B cell (primary cell): Measurements from ENCODE around the gene RNF157. TPM values are rescaled to one million over a fixed set of nuclear protein-coding genes. Genes with fewer than 3 reads are reported as not detected.

Source experiments
- ATAC-seq: fragments of 200-7000 bp; cut with Tn5 transposase; one replicate; pipeline ENCODE4 v1.10.0; 2021; ENCODE audit warnings: low read depth, mild to moderate bottlenecking, moderate number of reproducible peaks, moderate library complexity
- CTCF ChIA-PET: fragments of 350-600 bp; sonication (Branson Sonifier 250); formaldehyde crosslinking; loops from one replicate; lab custom pipeline; 2021; ENCODE audit warnings: antibody characterized with exemption, inconsistent platforms; lab: Charles Lee
- POLR2A ChIA-PET: fragments of 350-600 bp; sonication (Branson Sonifier 250); formaldehyde crosslinking; loops from one replicate; lab custom pipeline; 2021; ENCODE audit warnings: antibody characterized with exemption; lab: Charles Lee
- DNase-seq: peaks from one replicate; pipeline ENCODE4 v3.0.0; 2013
- H2AFZ ChIP-seq: 2 replicates; pipeline ENCODE4 v1.6.1; 2012; ENCODE audit warnings: mild to moderate bottlenecking, low read depth, low read length; ENCODE audit not compliant: insufficient read depth, poor library complexity, severe bottlenecking
- H3K27ac ChIP-seq, 2 donors: 1 replicate in 1 of 2; 2 replicates in 1 of 2; pipeline ENCODE4 v1.5.1; 2012 to 2013; ENCODE audit warnings: low read length in 2 of 2, mild to moderate bottlenecking in 2 of 2, moderate library complexity in 1 of 2
- H3K27me3 ChIP-seq, 4 experiments: fragments of 200-600 bp in 1 of 4; sonication (generic) in 1 of 4; replicated peaks in 1 of 4; 1 replicate in 2 of 4; 2 replicates in 2 of 4; pipeline versions ENCODE4 v1.6.1 to v1.7.0; 2013 to 2016; ENCODE audit warnings: low read length in 3 of 4, mild to moderate bottlenecking in 2 of 4, mixed read lengths in 1 of 4, moderate library complexity in 1 of 4; ENCODE audit not compliant: insufficient read depth in 4 of 4, control insufficient read depth in 3 of 4; ENCODE audit errors: control extremely low read depth in 1 of 4
- H3K36me3 ChIP-seq, 2 experiments: replicated peaks in 1 of 2; 1 replicate in 1 of 2; 2 replicates in 1 of 2; pipeline versions ENCODE4 v1.6.1 to v1.7.1; 2013; ENCODE audit warnings: low read length in 1 of 2; ENCODE audit not compliant: insufficient read depth in 2 of 2, control insufficient read depth in 1 of 2; ENCODE audit errors: control extremely low read depth in 1 of 2, extremely low read depth in 1 of 2
- H3K4me1 ChIP-seq, 2 donors: fragments of 200-600 bp in 1 of 2; sonication (generic) in 1 of 2; 1 replicate in 1 of 2; 2 replicates in 1 of 2; pipeline versions ENCODE4 v1.5.1 to v1.6.1; 2013 to 2017; ENCODE audit warnings: low read length in 2 of 2; ENCODE audit not compliant: control insufficient read depth in 2 of 2, insufficient read depth in 2 of 2
- H3K4me2 ChIP-seq: replicated peaks from 2 replicates; pipeline ENCODE3; 2012; ENCODE audit warnings: mild to moderate bottlenecking, low read depth, low read length; ENCODE audit not compliant: poor library complexity, severe bottlenecking
- H3K4me3 ChIP-seq, 5 experiments: fragments of 200-600 bp in 1 of 5; sonication (generic) in 1 of 5; 1 replicate in 3 of 5; 2 replicates in 2 of 5; pipeline versions ENCODE4 v1.5.1 to v1.7.0; 2011 to 2016; ENCODE audit warnings: low read length in 4 of 5, mild to moderate bottlenecking in 4 of 5, low read depth in 2 of 5, control low read depth in 1 of 5, moderate library complexity in 1 of 5; ENCODE audit not compliant: insufficient read depth in 1 of 5; ENCODE audit errors: control extremely low read depth in 1 of 5, extremely low read depth in 1 of 5
- H3K79me2 ChIP-seq: fragments of 200-600 bp; sonication (generic); one replicate; pipeline ENCODE4 v1.6.0; 2016; ENCODE audit warnings: low read length; ENCODE audit not compliant: control insufficient read depth, insufficient read depth
- H3K9ac ChIP-seq: fragments of 200-600 bp; sonication (generic); 2 replicates; pipeline ENCODE4 v1.6.1; 2017; ENCODE audit warnings: mild to moderate bottlenecking, low read length, moderate library complexity
- H3K9me3 ChIP-seq, 3 donors: one replicate each; pipeline versions ENCODE4 v1.6.1 to v1.7.1; 2013; ENCODE audit warnings: low read length in 2 of 3; ENCODE audit not compliant: control insufficient read depth in 2 of 3, insufficient read depth in 1 of 3; ENCODE audit errors: control extremely low read depth in 1 of 3
- H4K20me1 ChIP-seq: 2 replicates; pipeline ENCODE4 v1.6.0; 2012; ENCODE audit warnings: mild to moderate bottlenecking, low read length; ENCODE audit not compliant: insufficient read depth, control insufficient read depth, poor library complexity, severe bottlenecking
- H3K27ac Mint-ChIP-seq: one replicate; pipeline ENCODE4 v1.8.0; 2021; ENCODE audit warnings: mixed read lengths
- H3K27me3 Mint-ChIP-seq: one replicate; pipeline ENCODE4 v1.8.0; 2021; ENCODE audit warnings: mixed read lengths
- H3K4me1 Mint-ChIP-seq: one replicate; pipeline ENCODE4 v1.8.0; 2021; ENCODE audit warnings: mixed read lengths
- H3K4me3 Mint-ChIP-seq: one replicate; pipeline ENCODE4 v1.8.0; 2021; ENCODE audit warnings: mixed read lengths
- H3K9me3 Mint-ChIP-seq: one replicate; pipeline ENCODE4 v1.8.0; 2022; ENCODE audit warnings: mixed read lengths; ENCODE audit not compliant: insufficient read depth
- CTCF ChIP-seq: fragments of 200-600 bp; IDR thresholded peaks from one replicate; pipeline ENCODE4 v1.8.0; 2022; ENCODE audit warnings: antibody characterized with exemption, mild to moderate bottlenecking
- EZH2 ChIP-seq: IDR thresholded peaks from 2 replicates; pipeline ENCODE4 v1.6.1; 2012; ENCODE audit warnings: borderline replicate concordance, low read depth, mild to moderate bottlenecking, moderate library complexity, low read length; ENCODE audit not compliant: insufficient read depth, poor library complexity, severe bottlenecking
- WGBS: methylation state at CpG from one replicate; pipeline ENCODE4 v1.1.5; 2013; ENCODE audit warnings: missing lambda C conversion rate; ENCODE audit not compliant: insufficient coverage; 5-methylcytosine and 5-hydroxymethylcytosine counted together
- intact Hi-C: fragments of 100-400 bp; cut with micrococcal nuclease; formaldehyde crosslinking; loops from one replicate; pipeline ENCODE4 v1.10.0; 2022
- polyA plus RNA-seq: library from polyadenylated mRNA; depleted of rRNA; stranded (reverse); fragments of >200 nt; gene quantifications from 2 replicates; pipeline ENCODE4 v1.2.3, GENCODE V29; 2012
- total RNA-seq, 2 donors: library from RNA; stranded (reverse); fragments of 120-200 nt in 1 of 2; gene quantifications; 1 replicate in 1 of 2; 2 replicates in 1 of 2; pipeline versions ENCODE4 v1.2.3 to v1.2.4, GENCODE V29; 2013 to 2022

RNF157 gene
- total and polyA plus RNA-seq, 2 donors (not counting 1 experiment from before 2014, with no cell fraction given) = 0.54 to 1.2 TPM

GRCh38 chr17:76160896-76161528 is 79.3 kb downstream of the RNF157 start:
- 86% methylated on average over 6 of the region's 8 CpGs for WGBS
- H3K4me1 Mint-ChIP-seq = no peaks in the 10 kb centered on the region
- H3K9me3 ChIP-seq = no peaks in the 10 kb centered on the region
- peaks cover 12% of the 10 kb centered on the region for H3K27me3 Mint-ChIP-seq
- ChIA-PET CTCF (interaction anchor here (0.6 to 1.5 kb wide), 4 partner anchors 15 to 143 kb away, joined by 3 to 5 read pairs (median 4); no protein-coding TSS in a partner anchor), POLR2A (no interaction called here)
- no peak overlapping the region for H3K27ac Mint-ChIP-seq
- H3K27ac ChIP-seq = no peak overlapping the region
- no peak overlapping the region for H3K4me2 ChIP-seq
- H3K36me3 ChIP-seq = no peaks in the 10 kb centered on the region
- H3K4me3 ChIP-seq = no peak overlapping the region
- H4K20me1 ChIP-seq = no peaks in the 10 kb centered on the region
- H3K27me3 ChIP-seq = peaks cover 0 to 2% (median 0%) of the 10 kb centered on the region in 4 experiments
- ATAC-seq = no peak
- no peak overlapping the region for H2AFZ ChIP-seq
- no peak for TF ChIP-seq CTCF
- TF ChIP-seq EZH2 = no peak
- no peak for DNase-seq
- H3K9ac ChIP-seq = no peak overlapping the region
- H3K4me1 ChIP-seq = no peaks in the 10 kb centered on the region
- intact Hi-C loops = no loop called here
- no peaks in the 10 kb centered on the region for H3K79me2 ChIP-seq
- no peaks in the 10 kb centered on the region for H3K9me3 Mint-ChIP-seq
- no peak overlapping the region for H3K4me3 Mint-ChIP-seq

- H3K9me3 ChIP-seq = no peaks in the 10 kb centered on the region
- Mint-ChIP-seq H3K27me3 (peaks cover 12% of the 10 kb centered on the region), H3K4me1 (no peaks in the 10 kb centered on the region), H3K27ac (no peak overlapping the region), H3K9me3 (no peaks in the 10 kb centered on the region), H3K4me3 (no peak overlapping the region)
- POLR2A ChIA-PET = no interaction called here
- H3K79me2 ChIP-seq = no peaks in the 10 kb centered on the region
- intact Hi-C loops = no loop called here
- H3K36me3 ChIP-seq = no peaks in the 10 kb centered on the region
- WGBS = 93% methylated on average over 9 of the region's 9 CpGs
- TF ChIP-seq CTCF (no peak), EZH2 (no peak)
- CTCF ChIA-PET = interaction anchor here (1.0 to 2.0 kb wide), 2 partner anchors 14 to 22 kb away, joined by 3 to 6 read pairs; no protein-coding TSS in a partner anchor
- H3K4me3 ChIP-seq = no peak overlapping the region
- no peak overlapping the region for H2AFZ ChIP-seq
- no peaks in the 10 kb centered on the region for H4K20me1 ChIP-seq
- H3K4me1 ChIP-seq = no peaks in the 10 kb centered on the region
- H3K27ac ChIP-seq = no peak overlapping the region
- ATAC-seq (no peak), DNase-seq (no peak)
- no peak overlapping the region for H3K4me2 ChIP-seq
- no peak overlapping the region for H3K9ac ChIP-seq
- H3K27me3 ChIP-seq = peaks cover 0 to 2% (median 0%) of the 10 kb centered on the region in 4 experiments
Observed at GRCh38 chr17:76159157-76159556, 81.1 kb downstream of the RNF157 start.
